ENCODE data around the gene OTOGL. TPM values are rescaled to one million over a fixed set of nuclear protein-coding genes. Genes with fewer than 3 reads are reported as not detected.
A peak's percentile ranks its signal among the peaks of the same experiment; 100 is the strongest.

The OTOGL gene
- polyA plus RNA-seq, 2 of the 4 experiments (the other 2 are of a cell fraction): 0.04 TPM; not detected in 1

GRCh38 chr12:80320121-80320678 lies 220.9 kb downstream of the OTOGL start:
- ATAC-seq (no peak), DNase-seq (ENCODE audit: low read depth in 1 of 2, low spot score in 1 of 2) (no peak), FAIRE-seq (no peak)
- TF ChIP-seq GATA3 (IDR thresholded peaks at IDR 0.05; ENCODE audit: borderline replicate concordance) (no peak), ESRRA (IDR thresholded peaks at IDR 0.05; ENCODE audit: borderline replicate concordance, low read length) (no peak), USF2 (IDR thresholded peaks at IDR 0.05) (no peak), MYC (IDR thresholded peaks at IDR 0.05; ENCODE audit: borderline replicate concordance, low read length) (no peak), JUN (IDR thresholded peaks at IDR 0.05) (no peak), CHD2 (IDR thresholded peaks at IDR 0.05; ENCODE audit: low read length, partially characterized antibody) (no peak), BCL3 (IDR thresholded peaks at IDR 0.05) (no peak), NPAS2 (CRISPR knock-in tag; IDR thresholded peaks at IDR 0.05; ENCODE audit: borderline replicate concordance) (no peak), ZNF302 (CRISPR knock-in tag; IDR thresholded peaks at IDR 0.05) (no peak), EP300 (IDR thresholded peaks at IDR 0.05) (no peak), CHD4 (IDR thresholded peaks at IDR 0.05; ENCODE audit: borderline replicate concordance) (no peak), PBX3 (IDR thresholded peaks at IDR 0.05) (no peak), PHF8 (IDR thresholded peaks at IDR 0.05; ENCODE audit: borderline replicate concordance, low read depth) (no peak), FOXS1 (CRISPR knock-in tag; IDR thresholded peaks at IDR 0.05) (no peak), RNF2 (IDR thresholded peaks at IDR 0.05; ENCODE audit: borderline replicate concordance, low read depth) (no peak), FOSB (CRISPR knock-in tag; IDR thresholded peaks at IDR 0.05) (no peak), SMC3 (IDR thresholded peaks at IDR 0.05) (no peak)
- H3K4me3 ChIP-seq: no peak overlapping the region
- 67% methylated on average over 2 of the region's 2 CpGs for WGBS (ENCODE audit: missing lambda C conversion rate)
- ChIA-PET CTCF (no interaction called here), POLR2A (no interaction called here)
- no peaks in the 10 kb centered on the region for H3K4me1 ChIP-seq
- no peak overlapping the region for H3K27ac ChIP-seq
- H3K9me3 ChIP-seq: no peaks in the 10 kb centered on the region
- H3K4me2 ChIP-seq: no peak overlapping the region

GRCh38 chr12:80321653-80322052 lies 222.3 kb downstream of the OTOGL start:
- Histone ChIP-seq H3K9me3 (no peaks in the 10 kb centered on the region), H3K4me2 (no peak overlapping the region), H3K4me1 (no peaks in the 10 kb centered on the region), H3K4me3 (no peak overlapping the region), H3K27ac (no peak overlapping the region)
- ATAC-seq (no peak), DNase-seq (ENCODE audit: low read depth in 1 of 2, low spot score in 1 of 2) (peak in 1 of 2 experiments; percentile 5), FAIRE-seq (no peak)
- WGBS (ENCODE audit: missing lambda C conversion rate): 3% methylated on average over 2 of the region's 2 CpGs
- CTCF ChIA-PET: interaction anchor here (0.5 kb wide), 1 partner anchor 515 kb away, joined by 5 read pairs; no protein-coding TSS in a partner anchor
- POLR2A ChIA-PET: no interaction called here
- TF ChIP-seq RARB (CRISPR knock-in tag; IDR thresholded peaks at IDR 0.05) (no peak), JUN (IDR thresholded peaks at IDR 0.05) (no peak), EP300 (IDR thresholded peaks at IDR 0.05) (no peak), POLR2A (IDR thresholded peaks at IDR 0.05; ENCODE audit: low read length) (no peak), MAFK (IDR thresholded peaks at IDR 0.05; ENCODE audit: partially characterized antibody) (no peak), TP53 (CRISPR knock-in tag; IDR thresholded peaks at IDR 0.05) (no peak), BCL3 (IDR thresholded peaks at IDR 0.05) (no peak)
